Endothelial cell of umbilical vein (primary cell): ENCODE data around the gene KCNG2. TPM values are rescaled to one million over a fixed set of nuclear protein-coding genes. Genes with fewer than 3 reads are reported as not detected.

Source experiments
- BruUV-seq: library from RNA; stranded (reverse); fragments of 400-500 nt; replicated peaks from 2 replicates; lab custom pipeline; 2021; lab: Mats Ljungman, UMichigan
- CTCF ChIA-PET: fragments of 300-600, 350-600 bp; sonication (Branson Sonifier 250); formaldehyde crosslinking; loops from one replicate; lab custom pipeline; 2021; ENCODE audit warnings: antibody characterized with exemption, inconsistent platforms; lab: Charles Lee
- POLR2A ChIA-PET: fragments of 300-600, 350-600 bp; sonication (Branson Sonifier 250); formaldehyde crosslinking; loops from one replicate; lab custom pipeline; 2021; ENCODE audit warnings: antibody characterized with exemption, inconsistent platforms; lab: Charles Lee
- DNase-seq: peaks from one replicate; pipeline ENCODE4 v3.0.0-alpha.2; 2011; ENCODE audit warnings: low read depth, low spot score
- FAIRE-seq: peaks from 2 replicates; lab custom pipeline; 2011; peaks lifted over from hg19 to GRCh38; lab: Jason Lieb, UNC
- H2AFZ ChIP-seq: 2 replicates; pipeline ENCODE4 v1.6.0; 2012; ENCODE audit warnings: low read depth, low read length, control low read depth, inconsistent platforms
- H3K27ac ChIP-seq: 2 replicates; pipeline ENCODE4 v1.5.1; 2011; ENCODE audit warnings: low read depth, mild to moderate bottlenecking, control low read depth, low read length, moderate library complexity; ENCODE audit not compliant: insufficient read depth
- H3K27me3 ChIP-seq, 2 experiments: 2 replicates each; pipeline versions ENCODE4 v1.6.0 to v1.6.1; 2011; ENCODE audit warnings: low read length in 2 of 2, mixed read lengths in 1 of 2; ENCODE audit not compliant: control insufficient read depth in 2 of 2, insufficient read depth in 2 of 2
- H3K36me3 ChIP-seq, 2 experiments: 2 replicates in 1 of 2; 3 replicates in 1 of 2; pipeline ENCODE4 v1.5.1; 2011; ENCODE audit warnings: low read length in 2 of 2, mild to moderate bottlenecking in 1 of 2, moderate library complexity in 1 of 2; ENCODE audit not compliant: control insufficient read depth in 2 of 2, insufficient read depth in 2 of 2; ENCODE audit errors: extremely low read depth in 1 of 2
- H3K4me1 ChIP-seq: 3 replicates; pipeline ENCODE4 v1.5.1; 2011; ENCODE audit warnings: mild to moderate bottlenecking, low read length; ENCODE audit not compliant: control insufficient read depth, insufficient read depth; ENCODE audit errors: extremely low read depth
- H3K4me2 ChIP-seq: 2 replicates; pipeline ENCODE4 v1.6.1; 2011; ENCODE audit warnings: low read length, control low read depth, mixed read lengths; ENCODE audit not compliant: insufficient read depth
- H3K4me3 ChIP-seq, 3 experiments: fragments of 200-600 bp in 1 of 3; sonication (generic), shearing (Covaris generic) in 1 of 3; replicated peaks in 1 of 3; 2 replicates each; pipeline ENCODE4 v1.5.1; 2011 to 2016; ENCODE audit warnings: control low read depth in 3 of 3, low read length in 3 of 3, mild to moderate bottlenecking in 2 of 3, inconsistent platforms in 1 of 3, low read depth in 1 of 3, moderate library complexity in 1 of 3; ENCODE audit not compliant: insufficient read depth in 1 of 3
- H3K79me2 ChIP-seq: 2 replicates; pipeline ENCODE4 v1.6.0; 2012; ENCODE audit warnings: low read length, inconsistent platforms; ENCODE audit not compliant: control insufficient read depth, insufficient read depth
- H3K9ac ChIP-seq: replicated peaks from 2 replicates; pipeline ENCODE3; 2011; ENCODE audit warnings: low read length, control low read depth; ENCODE audit not compliant: insufficient read depth; ENCODE audit errors: extremely low read depth
- H3K9me1 ChIP-seq: replicated peaks from 3 replicates; pipeline ENCODE4 v1.6.0; 2011; ENCODE audit warnings: mild to moderate bottlenecking, low read length; ENCODE audit not compliant: control insufficient read depth, insufficient read depth; ENCODE audit errors: extremely low read depth
- H3K9me3 ChIP-seq: replicated peaks from 2 replicates; pipeline ENCODE4 v1.5.1; 2012; ENCODE audit warnings: low read length, inconsistent platforms; ENCODE audit not compliant: control insufficient read depth, insufficient read depth
- H4K20me1 ChIP-seq: replicated peaks from 2 replicates; pipeline ENCODE3; 2011; ENCODE audit warnings: mild to moderate bottlenecking, low read length; ENCODE audit not compliant: control insufficient read depth, insufficient read depth; ENCODE audit errors: extremely low read depth
- EZH2 ChIP-seq: IDR thresholded peaks from 2 replicates; pipeline ENCODE4 v1.6.1; 2012; ENCODE audit warnings: borderline replicate concordance, low read depth, mild to moderate bottlenecking, moderate library complexity, low read length, inconsistent platforms; ENCODE audit not compliant: severe bottlenecking
- FOS ChIP-seq: IDR thresholded peaks from 2 replicates; pipeline ENCODE4 v1.6.1; 2011; ENCODE audit warnings: mild to moderate bottlenecking, low read length, moderate library complexity, borderline replicate concordance; ENCODE audit not compliant: insufficient read depth
- GATA2 ChIP-seq: IDR thresholded peaks from 2 replicates; pipeline ENCODE4 v1.7.0; 2011; ENCODE audit warnings: low read depth, mild to moderate bottlenecking, moderate library complexity, mixed read lengths, low read length; ENCODE audit not compliant: insufficient read length, insufficient read depth
- JUN ChIP-seq: IDR thresholded peaks from 2 replicates; pipeline ENCODE4 v1.6.1; 2011; ENCODE audit warnings: borderline replicate concordance, low read depth; ENCODE audit not compliant: insufficient read length, insufficient read depth
- MYC ChIP-seq: IDR thresholded peaks from one replicate; pipeline ENCODE4 v1.6.1; 2011; ENCODE audit warnings: mild to moderate bottlenecking, low read depth, low read length
- POLR2A ChIP-seq: IDR thresholded peaks from 2 replicates; pipeline ENCODE4 v1.6.1; 2012; ENCODE audit warnings: low read depth, mild to moderate bottlenecking, control low read depth, low read length
- POLR2AphosphoS5 ChIP-seq: IDR thresholded peaks from 2 replicates; pipeline ENCODE4 v1.6.1; 2012; ENCODE audit warnings: low read depth, mild to moderate bottlenecking, control low read depth, low read length, moderate library complexity; ENCODE audit not compliant: insufficient read depth
- dilution Hi-C: fragments of 300-500 bp; cut with MboI; formaldehyde crosslinking; loops from one replicate; pipeline ENCODE4 v1.15.0; 2019; ENCODE audit warnings: low sequenced_read_pairs; ENCODE audit not compliant: extremely low pct_ligation_motif_present
- intact Hi-C: fragments of 100-400 bp; cut with micrococcal nuclease; formaldehyde crosslinking; loops from one replicate; pipeline ENCODE4 v1.10.0; 2022
- polyA plus RNA-seq, 4 experiments: library from polyadenylated mRNA; depleted of rRNA in 3 of 4; stranded (reverse) in 3 of 4; unstranded in 1 of 4; fragments of >200 nt; gene quantifications; 2 replicates each; pipeline versions ENCODE4 v1.2.1 to v1.2.3, GENCODE V29; 2011 to 2012; ENCODE audit warnings: missing spikeins in 1 of 4
- total RNA-seq: library from RNA; stranded (reverse); gene quantifications from 2 replicates; pipeline ENCODE4 v1.2.3, GENCODE V29; 2021
- TF ChIP-seq, protein P1 (sequence below): IDR thresholded peaks from 2 replicates; pipeline ENCODE4 v1.6.1; 2011; ENCODE audit not compliant: insufficient read depth, insufficient read length
- TF ChIP-seq, protein P2 (sequence below), 2 donors: IDR thresholded peaks; 1 replicate in 1 of 2; 2 replicates in 1 of 2; pipeline ENCODE4 v1.5.1; 2011; ENCODE audit warnings: low read length in 2 of 2, mild to moderate bottlenecking in 2 of 2, moderate library complexity in 2 of 2, control low read depth in 1 of 2, inconsistent platforms in 1 of 2, low read depth in 1 of 2; ENCODE audit not compliant: insufficient read depth in 1 of 2; ENCODE audit errors: extremely low read depth in 1 of 2

Gene KCNG2
- total and polyA plus RNA-seq, 2 donors (not counting 3 experiments of a cell fraction or from before 2014, with no cell fraction given) = not detected

DNA sequence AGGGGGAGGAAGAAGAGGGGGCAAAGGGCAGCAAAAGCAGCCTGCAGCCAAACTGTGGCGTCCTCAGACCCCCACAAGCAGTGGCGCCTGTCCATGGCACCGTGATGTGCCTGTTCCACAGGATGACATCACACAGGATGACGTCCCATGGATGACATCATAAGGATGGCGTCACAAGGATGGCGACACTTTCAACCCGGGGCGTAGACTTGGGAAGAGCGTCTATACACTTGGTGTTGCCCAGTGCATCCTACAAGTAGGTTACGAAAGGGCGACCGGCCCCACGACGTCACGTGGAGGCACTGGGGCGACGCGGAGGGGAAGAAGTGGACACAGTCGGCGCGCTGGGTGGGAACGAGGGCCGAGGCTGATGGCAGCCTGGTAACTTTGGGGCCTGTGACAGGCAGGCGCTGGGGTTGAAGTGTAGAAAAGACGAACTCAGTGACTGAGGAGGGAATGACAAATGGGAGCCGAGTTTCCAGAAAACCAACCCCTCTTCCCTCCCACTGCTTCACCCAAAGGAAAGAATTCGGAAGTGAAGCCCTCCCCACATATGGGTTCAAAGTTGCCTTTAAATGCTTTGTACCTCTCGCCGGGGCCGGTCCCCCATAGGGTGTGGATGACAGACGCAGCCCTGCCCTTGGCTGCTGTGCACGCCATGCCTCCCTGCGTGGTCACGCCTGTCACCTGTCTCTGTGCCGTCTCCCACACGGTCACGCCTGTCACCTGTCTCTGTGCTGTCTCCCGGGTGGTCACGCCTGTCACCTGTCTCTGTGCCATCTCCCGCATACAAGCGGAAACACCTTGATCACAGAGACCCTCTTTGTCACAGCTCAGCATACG lies 13.4 kb upstream of the KCNG2 start:
- Histone ChIP-seq H3K9ac (no peak overlapping the region), H2AFZ (no peak overlapping the region), H3K9me3 (no peaks in the 10 kb centered on the region), H3K27me3 (peaks cover 12 to 15% of the 10 kb centered on the region in 2 experiments), H3K4me3 (no peak overlapping the region), H3K79me2 (no peaks in the 10 kb centered on the region), H3K9me1 (no peaks in the 10 kb centered on the region), H4K20me1 (no peaks in the 10 kb centered on the region), H3K27ac (no peak overlapping the region), H3K4me1 (no peaks in the 10 kb centered on the region), H3K36me3 (no peaks in the 10 kb centered on the region), H3K4me2 (no peak overlapping the region)
- dilution Hi-C loops = no loop called here
- DNase-seq = no peak
- intact Hi-C loops = no loop called here
- TF ChIP-seq GATA2 (no peak), JUN (peak; percentile 6)
- no TSS peak for BruUV-seq
- ChIA-PET POLR2A (no interaction called here), CTCF (no interaction called here)
- FAIRE-seq = no peak

DNA sequence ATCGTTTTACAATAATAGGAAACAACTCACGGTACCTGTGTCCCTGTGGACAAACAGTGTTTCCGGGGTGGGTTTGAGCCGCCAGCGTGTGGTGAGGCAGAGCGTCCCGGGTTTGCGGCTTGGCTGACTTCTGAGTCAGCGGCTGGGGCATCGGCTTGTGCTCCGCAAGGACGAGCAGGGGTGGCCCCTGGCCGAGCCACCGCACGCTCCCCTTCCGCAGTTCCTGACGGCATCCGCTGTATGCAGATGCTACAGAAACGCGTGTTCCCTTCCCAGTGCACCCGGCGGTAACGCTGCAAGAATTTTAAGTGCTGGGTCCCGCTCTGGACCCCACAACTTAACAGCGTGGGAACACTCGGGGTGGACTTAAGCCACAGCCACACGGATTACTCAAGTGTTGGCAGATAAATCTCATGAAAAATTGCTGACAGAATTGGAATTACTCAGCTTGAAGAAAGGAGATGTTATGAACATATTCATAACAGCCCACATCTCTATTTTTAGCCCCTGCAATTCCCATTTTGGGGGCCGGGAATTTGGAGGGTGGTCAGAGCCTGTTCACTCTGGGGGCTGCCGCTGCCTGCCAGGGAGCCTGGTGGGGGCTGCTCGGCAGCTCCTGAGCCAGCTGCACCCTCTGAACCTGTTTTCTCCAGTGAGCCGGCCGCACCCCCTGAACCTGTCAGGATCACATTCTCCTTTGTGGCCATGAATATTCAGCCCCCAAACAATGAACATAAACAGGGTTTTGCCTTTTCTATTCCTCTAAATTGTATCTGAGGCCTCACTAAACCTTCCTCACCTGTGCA lies 12.6 kb upstream of the KCNG2 start:
- H3K4me3 ChIP-seq = no peak overlapping the region
- H3K79me2 ChIP-seq = no peaks in the 10 kb centered on the region
- H3K9ac ChIP-seq = no peak overlapping the region
- no peak for FAIRE-seq
- no peaks in the 10 kb centered on the region for H3K36me3 ChIP-seq
- TF ChIP-seq, protein P1, sequence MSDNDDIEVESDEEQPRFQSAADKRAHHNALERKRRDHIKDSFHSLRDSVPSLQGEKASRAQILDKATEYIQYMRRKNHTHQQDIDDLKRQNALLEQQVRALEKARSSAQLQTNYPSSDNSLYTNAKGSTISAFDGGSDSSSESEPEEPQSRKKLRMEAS = no peak
- TF ChIP-seq POLR2AphosphoS5 (no peak), JUN (no peak), POLR2A (no peak), EZH2 (no peak), GATA2 (no peak), MYC (no peak), FOS (no peak)
- TF ChIP-seq, protein P2, sequence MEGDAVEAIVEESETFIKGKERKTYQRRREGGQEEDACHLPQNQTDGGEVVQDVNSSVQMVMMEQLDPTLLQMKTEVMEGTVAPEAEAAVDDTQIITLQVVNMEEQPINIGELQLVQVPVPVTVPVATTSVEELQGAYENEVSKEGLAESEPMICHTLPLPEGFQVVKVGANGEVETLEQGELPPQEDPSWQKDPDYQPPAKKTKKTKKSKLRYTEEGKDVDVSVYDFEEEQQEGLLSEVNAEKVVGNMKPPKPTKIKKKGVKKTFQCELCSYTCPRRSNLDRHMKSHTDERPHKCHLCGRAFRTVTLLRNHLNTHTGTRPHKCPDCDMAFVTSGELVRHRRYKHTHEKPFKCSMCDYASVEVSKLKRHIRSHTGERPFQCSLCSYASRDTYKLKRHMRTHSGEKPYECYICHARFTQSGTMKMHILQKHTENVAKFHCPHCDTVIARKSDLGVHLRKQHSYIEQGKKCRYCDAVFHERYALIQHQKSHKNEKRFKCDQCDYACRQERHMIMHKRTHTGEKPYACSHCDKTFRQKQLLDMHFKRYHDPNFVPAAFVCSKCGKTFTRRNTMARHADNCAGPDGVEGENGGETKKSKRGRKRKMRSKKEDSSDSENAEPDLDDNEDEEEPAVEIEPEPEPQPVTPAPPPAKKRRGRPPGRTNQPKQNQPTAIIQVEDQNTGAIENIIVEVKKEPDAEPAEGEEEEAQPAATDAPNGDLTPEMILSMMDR (IDR thresholded peaks at IDR 0.05; ENCODE audit: extremely low read depth in 1 of 2, insufficient read depth in 1 of 2, low read depth in 1 of 2, low read length in 2 of 2) = no peak
- no peaks in the 10 kb centered on the region for H4K20me1 ChIP-seq
- H3K4me2 ChIP-seq = no peak overlapping the region
- H3K4me1 ChIP-seq = no peaks in the 10 kb centered on the region
- dilution Hi-C loops (no loop called here), intact Hi-C loops (no loop called here)
- no peak for DNase-seq
- peaks cover 12 to 15% of the 10 kb centered on the region in 2 experiments for H3K27me3 ChIP-seq
- no peaks in the 10 kb centered on the region for H3K9me3 ChIP-seq
- ChIA-PET POLR2A (no interaction called here), CTCF (no interaction called here)
- no TSS peak for BruUV-seq
- no peak overlapping the region for H2AFZ ChIP-seq
- no peak overlapping the region for H3K27ac ChIP-seq
- H3K9me1 ChIP-seq = no peaks in the 10 kb centered on the region
